Measurements from ENCODE around the gene DENND5A.
"Not testable (repeated sequence)": the region's sequence is repeated elsewhere in the genome, so short reads cannot be mapped to it uniquely, and the experiment has no call there.

The DENND5A gene

GRCh38 chr11:9170450-9170849, 94.7 kb downstream of the DENND5A start:
- DNase-seq = no peak

- DNase-seq = no peak
Measured at GRCh38 chr11:9169595-9170295, 95.4 kb downstream of the DENND5A start.

GRCh38 chr11:9161991-9162390, 103.2 kb downstream of the DENND5A start:
- not testable (repeated sequence) for DNase-seq

- DNase-seq = no peak
Measured at GRCh38 chr11:9160166-9160565, 105.0 kb downstream of the DENND5A start.

GRCh38 chr11:9158898-9159391, 106.2 kb downstream of the DENND5A start:
- no peak for DNase-seq

- no peak for DNase-seq
Measured at GRCh38 chr11:9155930-9156329, 109.2 kb downstream of the DENND5A start.

- DNase-seq = no peak
Measured at GRCh38 chr11:9153651-9154050, 111.5 kb downstream of the DENND5A start.

- no peak for DNase-seq
Measured at GRCh38 chr11:9151631-9152030, 113.5 kb downstream of the DENND5A start.

- DNase-seq = no peak
Measured at GRCh38 chr11:9150926-9151325, 114.2 kb downstream of the DENND5A start.

- no peak for DNase-seq
Measured at GRCh38 chr11:9150501-9150900, 114.6 kb downstream of the DENND5A start.

GRCh38 chr11:9148727-9149126, 116.4 kb downstream of the DENND5A start:
- DNase-seq = no peak

- DNase-seq = no peak
Measured at GRCh38 chr11:9148035-9148434, 117.1 kb downstream of the DENND5A start.

GRCh38 chr11:9146477-9146876, 118.7 kb downstream of the DENND5A start:
- no peak for DNase-seq

GRCh38 chr11:9145283-9145682, 119.9 kb downstream of the DENND5A start:
- no peak for DNase-seq

- DNase-seq = no peak
Measured at GRCh38 chr11:9144828-9145227, 120.3 kb downstream of the DENND5A start.

GRCh38 chr11:9143721-9144120, 121.4 kb downstream of the DENND5A start:
- no peak for DNase-seq

GRCh38 chr11:9142732-9143131, 122.4 kb downstream of the DENND5A start:
- DNase-seq = no peak

GRCh38 chr11:9141186-9141585, 124.0 kb downstream of the DENND5A start:
- no peak for DNase-seq

GRCh38 chr11:9139628-9140357, 125.4 kb downstream of the DENND5A start:
- DNase-seq = no peak

GRCh38 chr11:9138612-9139579, 126.3 kb downstream of the DENND5A start:
- no peak for DNase-seq

GRCh38 chr11:9138133-9138453, 127.1 kb downstream of the DENND5A start:
- DNase-seq = no peak

GRCh38 chr11:9137293-9138132, 127.6 kb downstream of the DENND5A start:
- peak; percentile 78 for DNase-seq
